NCI-H82 treated with DMSO at 0.1 percent for 48 hours (cell line): ENCODE measurements around the gene OR10A4.
"Not testable (repeated sequence)": the region's sequence is repeated elsewhere in the genome, so short reads cannot be mapped to it uniquely, and the experiment has no call there.

Experiments used
- DNase-seq: peaks from one replicate; lab custom pipeline; 2025; ENCODE audit not compliant: unreplicated experiment; lab: John Stamatoyannopoulos, UW

OR10A4 gene

DNA sequence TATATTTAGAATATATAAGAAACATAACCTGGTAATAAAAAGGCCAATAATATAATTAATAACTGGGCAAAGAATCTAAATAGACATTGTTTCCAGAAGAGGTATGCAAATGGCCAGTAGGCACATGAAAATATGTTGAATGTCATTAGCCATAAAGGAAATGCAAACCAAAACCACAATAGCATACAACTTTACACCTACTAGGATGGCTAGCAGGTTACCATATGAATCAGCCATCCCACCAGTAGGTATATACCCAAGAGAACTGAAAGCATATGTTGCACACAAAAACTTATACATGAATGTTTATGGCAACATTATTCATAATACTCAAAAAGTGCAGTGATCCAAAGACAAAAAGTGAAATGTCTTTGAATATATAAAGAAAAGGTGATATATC, 18.6 kb downstream of the OR10A4 start:
- DNase-seq, result no peak

DNA sequence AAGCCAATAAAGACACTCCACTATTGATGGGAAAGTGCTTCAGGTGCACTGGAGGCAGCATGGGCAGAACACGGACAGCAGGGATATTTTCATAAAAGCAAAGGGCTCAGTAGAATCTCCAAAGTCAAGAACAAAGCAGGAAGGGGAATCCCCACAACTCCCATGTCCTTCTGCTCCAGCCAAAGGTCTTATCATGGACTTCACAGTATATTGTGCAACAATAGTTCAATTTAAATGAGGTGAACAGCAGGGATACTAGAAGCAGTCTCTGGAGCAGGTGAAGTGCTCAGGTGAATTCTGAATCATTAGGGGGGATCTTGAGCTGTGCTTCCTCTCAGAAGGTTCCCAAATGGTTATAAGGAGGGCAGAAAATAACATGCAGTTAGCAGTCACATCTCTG, 22.5 kb downstream of the OR10A4 start:
- no peak for DNase-seq

DNA sequence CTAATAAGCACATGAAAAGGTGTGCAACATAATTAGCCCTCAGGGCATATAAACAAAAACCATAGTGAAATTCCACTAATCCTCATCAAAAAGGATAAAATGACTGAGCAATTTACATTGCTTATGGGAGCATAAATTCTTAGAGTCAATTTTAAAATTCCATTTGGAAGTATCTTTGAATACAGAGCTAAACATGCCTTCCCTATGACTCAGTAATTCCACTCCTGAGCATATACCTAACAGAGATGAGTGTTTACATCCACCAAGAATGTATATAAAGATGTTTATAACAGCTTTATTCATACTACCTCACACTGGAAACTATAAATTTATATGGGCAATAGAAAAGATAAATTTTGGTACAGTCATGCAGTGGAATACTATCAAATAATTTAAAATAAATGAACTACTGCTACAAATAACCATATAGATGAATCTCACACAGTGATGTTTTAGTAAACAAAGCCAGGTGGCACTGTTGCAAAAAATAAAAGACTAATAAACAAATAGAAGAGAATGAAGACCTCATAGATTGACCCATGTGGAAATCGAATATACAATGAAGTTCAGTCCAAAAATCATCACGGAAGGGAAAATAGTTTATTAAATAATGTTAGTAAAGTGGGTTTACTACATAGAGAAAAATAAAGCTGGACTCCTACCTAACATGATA, 24.0 kb downstream of the OR10A4 start:
- no peak for DNase-seq

DNA sequence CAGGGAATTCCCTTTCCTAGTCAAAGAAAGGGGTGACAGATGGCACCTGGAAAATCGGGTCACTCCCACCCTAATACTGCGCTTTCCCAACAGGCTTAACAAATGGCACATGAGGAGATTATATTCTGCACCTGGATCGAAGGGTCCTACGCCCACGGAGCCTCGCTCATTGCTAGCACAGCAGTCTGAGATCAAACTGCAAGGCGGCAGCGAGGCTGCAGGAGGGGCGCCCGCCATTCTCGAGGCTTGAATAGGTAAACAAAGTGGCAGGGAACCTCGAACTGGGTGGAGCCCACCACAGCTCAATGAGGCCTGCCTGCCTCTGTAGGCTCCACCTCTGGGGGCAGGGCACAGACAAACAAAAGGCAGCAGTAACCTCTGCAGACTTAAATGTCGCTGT, 28.4 kb downstream of the OR10A4 start:
- DNase-seq, result not testable (repeated sequence)

DNA sequence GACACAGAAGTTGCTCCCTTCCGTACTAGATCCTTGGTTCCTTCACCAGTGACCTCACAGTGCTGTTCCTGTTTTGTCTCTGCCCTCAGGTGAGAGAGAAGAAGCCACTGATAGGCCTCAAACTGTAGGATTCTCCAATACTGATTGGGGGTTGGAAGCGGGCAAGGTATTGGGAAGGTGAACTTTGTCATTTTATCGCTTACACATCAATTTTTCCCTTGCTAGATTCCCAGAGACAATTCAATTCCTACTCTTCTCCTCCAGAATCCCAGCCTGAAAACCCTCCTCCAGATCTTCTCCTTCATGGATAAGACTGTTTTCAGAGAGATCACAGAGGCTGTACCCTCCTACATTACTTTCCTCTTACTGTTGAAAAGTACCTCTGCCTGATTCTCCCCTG, 35.0 kb downstream of the OR10A4 start:
- no peak for DNase-seq

DNA sequence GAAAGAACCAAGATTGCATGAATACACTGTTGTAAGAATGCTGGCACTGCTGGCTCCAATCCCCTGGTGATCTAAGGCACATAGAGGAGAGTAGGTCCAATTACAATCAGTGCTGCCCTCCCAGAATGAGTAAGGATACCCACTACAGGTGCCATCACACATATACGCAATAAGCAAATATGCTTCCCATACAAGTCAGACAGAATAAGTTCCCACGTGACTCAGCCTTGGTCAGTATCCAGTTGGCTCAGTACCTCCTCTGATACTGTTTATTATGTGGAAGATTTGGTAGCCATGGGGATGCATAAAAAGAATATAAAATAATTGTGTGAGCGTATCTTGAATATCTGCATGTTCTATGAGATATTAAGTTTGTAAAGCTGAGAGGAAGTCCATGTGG, 35.5 kb downstream of the OR10A4 start:
- DNase-seq, result no peak

DNA sequence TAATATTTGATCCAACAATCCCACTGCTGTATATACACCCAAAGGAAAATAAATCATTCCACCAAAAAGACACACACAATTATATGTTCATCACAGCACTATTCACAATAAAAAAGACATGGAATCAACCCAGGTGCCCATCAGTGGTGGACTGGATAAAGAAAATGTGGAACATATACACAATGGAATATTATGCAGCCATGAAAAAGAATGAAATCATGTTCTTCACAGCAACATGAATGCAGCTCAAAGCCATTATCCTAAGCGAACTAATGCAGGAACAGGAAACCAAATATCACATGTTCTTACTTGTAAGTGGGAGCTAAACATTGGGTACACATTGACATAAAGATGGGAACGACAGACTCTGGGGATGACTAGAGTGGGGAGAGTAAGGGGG, 43.3 kb downstream of the OR10A4 start:
- DNase-seq, result no peak

DNA sequence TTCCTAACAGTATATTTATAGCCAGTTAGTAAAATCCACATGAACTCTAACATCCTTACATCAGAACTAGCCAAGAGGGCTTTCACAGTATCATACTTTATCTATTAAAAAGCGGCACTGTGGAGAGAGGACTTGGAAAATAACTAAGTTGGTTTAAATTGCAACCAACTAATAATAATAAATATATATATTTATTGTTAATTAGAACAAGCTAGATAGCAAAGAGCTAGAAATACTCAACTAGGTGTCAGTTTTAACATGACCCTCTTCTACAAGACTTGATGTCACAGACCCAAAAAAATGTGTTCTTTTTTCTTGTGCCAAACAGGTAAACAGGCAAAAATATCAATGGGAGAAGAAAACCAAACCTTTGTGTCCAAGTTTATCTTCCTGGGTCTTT, 44.3 kb downstream of the OR10A4 start, which contains the start of gene OR2D3:
OR2D3 (plus strand) TSS at position 301 of the 400 bp plus-strand sequence; CDS start at position 301, 0 bp downstream.
- DNase-seq, result no peak

DNA sequence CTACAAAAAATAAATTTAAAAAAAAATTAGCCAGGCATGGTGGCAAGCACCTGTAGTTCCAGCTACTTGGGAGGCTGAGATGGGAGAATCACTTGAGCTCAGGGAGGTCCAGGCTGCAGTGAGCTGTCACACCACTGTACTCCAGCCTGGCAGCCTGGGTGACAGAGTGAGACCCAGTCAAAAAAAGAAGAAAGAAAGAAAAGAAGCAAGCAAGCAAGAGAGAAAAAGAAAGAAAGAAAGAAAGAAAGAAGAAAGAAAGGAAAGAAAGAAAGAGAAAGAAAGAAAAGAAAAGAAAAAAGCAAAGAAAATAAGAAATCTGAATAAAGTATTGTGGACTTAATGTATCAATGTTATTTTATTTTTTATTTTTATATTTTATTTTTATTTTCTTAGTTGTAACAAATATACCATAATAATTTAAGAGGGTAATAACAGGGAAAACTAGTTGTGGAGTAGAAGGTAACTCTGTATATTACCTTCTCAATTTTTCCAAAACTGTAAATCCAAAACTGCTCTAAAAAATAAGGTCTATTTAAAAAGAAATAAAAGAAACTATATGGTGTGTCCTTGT, 48.7 kb downstream of the OR10A4 start:
- no peak for DNase-seq

DNA sequence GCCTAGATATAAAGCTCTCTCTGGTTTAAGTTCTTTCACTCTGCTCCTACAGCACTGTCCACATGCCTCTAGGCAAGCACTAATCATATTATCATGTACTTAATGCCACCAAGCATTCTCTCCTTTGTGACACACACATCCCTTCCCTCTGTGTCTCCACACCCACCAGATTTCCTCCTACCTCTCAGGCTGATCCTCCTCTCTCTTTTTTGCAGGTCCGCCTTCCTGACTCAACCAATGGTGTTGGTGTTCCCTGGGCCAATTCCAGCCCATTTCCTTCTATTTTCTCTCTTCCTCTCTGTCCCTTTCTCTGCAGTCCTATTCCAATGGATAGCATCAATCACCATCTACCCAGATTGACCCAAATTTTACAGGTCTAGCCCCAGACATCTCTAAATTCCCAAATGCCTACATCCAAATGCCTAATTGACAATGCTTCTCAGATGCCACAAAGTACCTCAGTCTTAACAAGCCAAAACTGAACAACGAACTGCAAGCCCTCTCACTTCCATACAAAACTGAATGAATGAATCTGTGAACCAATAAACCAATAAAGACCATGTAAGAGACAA, 49.3 kb downstream of the OR10A4 start:
- DNase-seq, result peak; percentile 78

DNA sequence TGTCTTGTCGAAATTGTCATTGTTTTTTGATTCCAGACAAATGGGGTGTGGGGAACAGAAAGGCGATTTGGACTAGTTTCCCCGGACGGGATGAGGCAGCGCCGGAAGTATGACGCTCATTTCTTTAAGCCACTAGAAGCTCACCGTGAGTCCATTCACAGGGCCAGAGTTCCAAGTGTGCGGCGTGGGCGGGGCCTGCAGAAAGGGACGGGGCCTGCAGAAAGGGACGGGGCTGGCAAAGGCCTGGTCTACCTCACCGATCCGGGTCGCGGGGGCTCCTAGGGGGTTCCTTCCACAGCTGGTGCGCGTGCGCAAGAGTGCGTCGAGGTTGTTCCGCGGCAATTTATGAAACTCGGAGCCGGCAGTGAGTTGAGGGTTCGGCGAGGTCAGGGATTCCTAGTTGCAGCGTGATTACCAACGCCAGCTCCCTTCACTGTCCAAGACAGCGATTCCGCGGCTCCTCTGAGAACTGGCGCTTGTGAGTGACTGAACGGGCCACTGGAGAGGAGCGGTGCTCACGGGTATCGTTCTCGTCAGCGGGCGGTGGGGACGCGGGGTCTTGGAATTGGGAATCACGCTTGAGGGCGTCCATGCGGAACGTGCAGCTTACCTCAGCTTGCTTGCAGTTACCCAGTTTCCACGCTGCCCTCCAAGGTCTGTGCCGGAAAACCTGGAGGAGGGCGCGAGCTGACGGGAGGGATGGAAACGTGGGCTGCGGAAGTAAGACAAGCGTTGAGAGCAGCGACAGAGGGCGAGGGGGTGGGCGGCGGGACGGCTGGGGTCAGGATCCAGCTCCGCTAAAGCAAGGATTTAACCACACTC, 50.0 kb downstream of the OR10A4 start, which contains the start of gene ZNF215:
ZNF215 (plus strand) TSS at position 219 of the 822 bp plus-strand sequence. CDS start 5,847 bp downstream, outside the sequence.
- peak; percentile 78 for DNase-seq

DNA sequence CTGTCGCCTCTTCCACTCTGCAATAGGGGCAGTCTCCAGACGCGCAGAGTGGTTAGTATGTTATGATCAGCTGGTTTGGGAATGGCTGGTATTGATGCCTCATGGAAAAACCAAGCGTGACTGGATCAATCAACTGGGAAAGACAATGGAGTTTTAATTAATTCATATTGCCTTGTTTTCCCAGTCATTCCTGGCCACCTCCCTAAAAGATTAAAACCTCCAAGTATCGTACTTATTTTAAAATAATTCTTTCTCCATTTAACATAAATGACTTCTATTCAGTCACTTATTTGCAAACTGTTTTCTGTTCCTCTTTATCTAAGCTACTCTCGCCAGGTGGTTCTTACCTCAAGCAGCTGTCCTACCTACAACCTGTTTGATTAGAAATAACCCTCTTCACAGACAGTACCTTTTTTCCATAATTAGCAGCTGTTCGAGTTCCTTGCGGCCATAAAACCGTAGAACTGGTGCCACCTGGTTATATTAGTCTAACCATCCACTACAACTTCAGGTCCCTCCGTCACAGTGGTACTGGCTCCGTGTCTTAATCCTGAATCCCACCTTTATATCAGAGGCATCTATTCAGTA, 50.7 kb downstream of the OR10A4 start:
- no peak for DNase-seq
